Vagina (tissue), 2 donors: ENCODE measurements around the gene DAND5.

Experiments used
- CTCF ChIP-seq, 3 experiments: fragments of 450-650 bp in 2 of 3; fragments of 200-600 bp in 1 of 3; sonication (generic) in 1 of 3; IDR thresholded peaks; one replicate each; pipeline ENCODE4 v1.5.1; 2017 to 2019; ENCODE audit warnings: antibody characterized with exemption in 3 of 3, mild to moderate bottlenecking in 2 of 3, moderate library complexity in 2 of 3
- POLR2A ChIP-seq, 2 donors: fragments of 450-650 bp; IDR thresholded peaks; one replicate each; pipeline ENCODE4 v1.6.1; 2017; ENCODE audit warnings: antibody characterized with exemption in 2 of 2, mild to moderate bottlenecking in 2 of 2, moderate library complexity in 2 of 2

GRCh38 chr19:12930002-12930645 is 39.3 kb upstream of the DAND5 start:
- no peak for TF ChIP-seq CTCF (IDR thresholded peaks at IDR 0.05)
- no peak for TF ChIP-seq POLR2A (IDR thresholded peaks at IDR 0.05)
